Smooth muscle cell of the brain vasculature (primary cell): ENCODE data around the gene ADGRF5.

ENCODE experiments used
- DNase-seq: peaks from one replicate; pipeline ENCODE4 v3.0.0-alpha.2; 2012; ENCODE audit warnings: low read depth, low spot score

The ADGRF5 gene

GRCh38 chr6:46930331-46930730 is 8.6 kb upstream of the ADGRF5 start:
- DNase-seq = no peak

GRCh38 chr6:46927066-46927465 is 5.3 kb upstream of the ADGRF5 start:
- no peak for DNase-seq

DNA sequence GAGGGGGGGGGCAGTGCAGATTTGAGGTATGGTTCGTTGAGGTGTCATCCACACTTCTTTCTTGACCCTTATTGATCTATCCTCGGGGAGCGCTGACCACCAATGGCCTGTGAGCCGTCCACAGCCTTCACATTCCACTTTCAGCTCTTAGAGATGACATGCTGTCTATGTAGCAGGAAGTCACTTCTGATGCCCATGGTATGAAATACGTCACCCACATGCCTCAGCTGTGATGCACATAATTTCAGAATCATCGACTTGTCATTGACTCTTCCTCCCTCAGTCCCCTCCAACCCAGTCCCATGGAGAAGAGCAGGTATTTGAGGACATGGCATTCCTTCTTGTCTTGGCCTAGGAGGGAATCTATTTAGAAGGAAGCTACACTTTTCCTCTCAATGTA is 4.7 kb upstream of the ADGRF5 start:
- no peak for DNase-seq

GRCh38 chr6:46925563-46926253 is 4.0 kb upstream of the ADGRF5 start:
- no peak for DNase-seq

GRCh38 chr6:46923476-46923875 is 1.7 kb upstream of the ADGRF5 start:
- DNase-seq = no peak

GRCh38 chr6:46921059-46921458 is 679 bp downstream of the ADGRF5 start:
- no peak for DNase-seq

- DNase-seq = no peak
These were observed 2.9 kb downstream of the ADGRF5 start for GRCh38 chr6:46918806-46919205.

GRCh38 chr6:46917002-46917545 is 4.7 kb downstream of the ADGRF5 start:
- DNase-seq = no peak

DNA sequence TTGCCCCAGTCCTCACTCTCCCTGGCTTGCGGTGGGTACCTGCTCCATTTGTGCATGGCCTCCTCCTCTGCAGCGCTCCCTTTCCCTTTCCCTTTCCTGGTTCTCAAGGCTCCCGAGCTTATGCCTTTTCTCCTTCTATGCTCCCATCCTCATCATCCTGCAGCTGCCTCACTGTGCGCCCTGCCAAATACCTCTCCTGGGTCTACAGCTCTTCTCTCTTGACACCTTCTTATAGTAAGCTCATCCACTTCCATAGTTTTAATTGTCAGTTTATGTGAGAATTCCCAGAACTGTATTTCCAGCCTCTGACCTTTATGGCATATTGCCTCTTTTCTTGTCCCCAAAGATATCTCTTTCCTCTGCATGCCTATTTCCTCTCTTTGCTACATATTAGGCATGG is 5.9 kb downstream of the ADGRF5 start:
- no peak for DNase-seq

- no peak for DNase-seq
These were observed 6.4 kb downstream of the ADGRF5 start for GRCh38 chr6:46915380-46915779.

DNA sequence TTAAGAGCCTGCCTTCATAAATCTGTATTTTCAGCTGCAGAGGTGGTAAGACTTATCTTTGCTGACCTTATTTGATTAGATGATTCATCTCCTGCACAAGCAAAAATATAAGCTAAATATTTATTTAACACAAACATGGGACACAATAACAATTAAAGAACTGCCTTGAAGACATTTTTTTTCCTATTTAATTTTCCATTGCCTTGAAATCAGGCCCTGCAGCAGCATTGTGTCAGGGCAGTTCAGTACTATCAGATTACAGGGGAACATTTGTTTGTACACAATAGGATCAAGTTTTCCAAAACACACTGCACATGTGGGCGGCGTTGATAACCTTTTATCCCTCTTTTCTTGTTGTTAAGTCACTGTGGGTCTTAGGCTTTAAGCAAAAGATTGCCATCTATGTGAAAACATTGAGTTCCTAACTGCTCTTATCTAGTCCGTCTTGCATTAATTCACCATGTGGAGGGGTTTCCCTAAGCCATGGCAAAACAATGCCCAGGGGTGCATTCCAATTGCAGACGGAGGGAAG is 7.4 kb downstream of the ADGRF5 start:
- DNase-seq = no peak

GRCh38 chr6:46909371-46909770 is 12.4 kb downstream of the ADGRF5 start:
- DNase-seq = no peak

DNA sequence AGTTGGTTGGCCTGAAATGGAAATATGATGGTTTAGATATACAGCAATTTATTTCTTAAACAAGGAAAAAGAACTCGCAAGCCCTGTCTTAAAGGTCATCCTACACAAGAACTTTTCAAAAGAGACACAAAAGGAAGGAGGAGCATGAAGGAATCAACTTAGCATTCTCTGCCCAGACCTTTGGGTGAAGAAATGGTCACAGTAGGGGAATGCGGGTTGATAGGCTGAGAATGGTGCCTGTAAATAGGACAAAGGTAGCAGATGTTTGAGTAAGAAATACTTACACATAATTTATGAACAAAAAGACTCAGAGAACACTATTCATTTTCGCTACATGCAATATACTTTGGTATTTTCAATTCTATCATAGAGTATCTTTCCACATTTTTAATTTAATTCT is 15.0 kb downstream of the ADGRF5 start:
- DNase-seq = no peak

- DNase-seq = no peak
These were observed 17.6 kb downstream of the ADGRF5 start for GRCh38 chr6:46904117-46904516.

DNA sequence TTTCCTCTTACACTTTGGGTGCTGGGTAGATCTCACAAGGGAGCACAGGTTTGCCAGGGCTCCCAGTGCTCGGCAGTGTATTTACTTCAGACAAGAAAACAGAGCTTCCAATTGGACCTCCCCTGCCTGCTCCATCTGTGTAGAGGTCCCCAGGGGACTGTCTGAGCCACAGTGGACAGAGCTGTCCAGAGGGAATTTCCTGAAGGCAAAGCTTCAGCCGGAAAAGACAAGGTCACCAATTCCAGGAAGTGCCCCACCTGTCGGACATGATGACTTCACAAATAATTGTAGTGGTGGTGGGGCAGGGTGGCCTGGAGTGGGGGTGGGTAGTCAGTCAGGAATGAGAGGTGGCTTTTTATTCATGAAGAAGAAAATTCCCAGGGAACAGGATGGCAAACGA is 18.6 kb downstream of the ADGRF5 start:
- no peak for DNase-seq

DNA sequence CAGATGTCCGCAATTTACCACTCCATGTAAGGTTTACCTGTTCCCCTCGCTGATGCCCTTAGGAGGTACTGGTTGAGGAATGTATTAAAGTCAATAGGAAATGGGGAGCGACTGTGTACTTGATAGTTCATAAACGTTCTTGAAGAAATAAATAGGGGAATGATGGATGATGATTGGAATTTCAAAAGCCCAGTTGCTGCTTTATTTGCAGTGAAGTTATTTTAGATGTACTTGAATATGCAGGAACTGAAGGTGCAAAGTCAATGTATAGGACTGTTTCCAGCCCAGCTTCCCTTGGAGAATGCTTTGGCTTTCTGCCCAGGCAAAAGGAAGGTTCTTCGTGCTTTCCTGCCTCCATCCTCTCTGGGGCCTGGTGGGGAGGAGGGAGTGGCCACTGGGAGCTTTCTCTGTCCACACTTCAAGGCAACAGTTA is 19.8 kb downstream of the ADGRF5 start:
- DNase-seq = no peak

DNA sequence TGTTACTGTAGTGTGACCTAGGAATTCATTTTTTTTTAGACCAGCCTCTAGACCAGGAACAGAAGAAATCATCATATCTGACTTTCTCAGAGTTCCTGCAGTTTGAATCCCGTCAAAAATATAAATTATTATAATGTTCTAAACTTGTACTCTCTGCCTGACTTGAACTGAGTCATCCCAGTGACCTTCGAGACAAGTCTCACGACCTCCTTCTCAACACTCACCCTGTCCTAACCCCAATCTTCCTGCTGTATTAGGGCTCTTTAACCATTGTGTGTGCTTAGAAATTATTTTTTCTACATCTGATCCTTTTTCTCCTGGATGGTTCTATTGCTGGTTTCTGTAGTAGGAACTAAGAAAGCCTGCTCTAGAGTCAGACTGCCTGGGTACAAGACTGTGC is 21.5 kb downstream of the ADGRF5 start:
- no peak for DNase-seq

DNA sequence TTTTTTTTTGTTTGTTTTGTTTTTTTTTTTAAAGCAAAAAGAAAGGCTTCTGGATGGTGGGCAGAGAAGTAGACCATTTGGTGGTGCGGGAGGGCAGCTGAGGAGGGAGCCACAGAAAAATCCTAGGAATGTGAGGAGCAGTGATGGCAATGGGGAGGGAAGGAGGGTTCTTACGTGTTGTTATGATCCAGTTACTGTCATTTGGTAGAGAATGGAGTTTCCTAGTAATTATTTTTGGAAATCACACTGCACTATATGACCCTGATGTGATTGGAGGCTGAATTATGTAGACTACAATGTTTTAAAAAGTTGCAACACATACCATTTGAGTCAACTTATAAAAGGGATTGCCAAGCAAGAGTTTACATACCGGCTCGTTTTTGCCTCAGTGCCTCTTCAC is 22.1 kb downstream of the ADGRF5 start:
- DNase-seq = no peak

DNA sequence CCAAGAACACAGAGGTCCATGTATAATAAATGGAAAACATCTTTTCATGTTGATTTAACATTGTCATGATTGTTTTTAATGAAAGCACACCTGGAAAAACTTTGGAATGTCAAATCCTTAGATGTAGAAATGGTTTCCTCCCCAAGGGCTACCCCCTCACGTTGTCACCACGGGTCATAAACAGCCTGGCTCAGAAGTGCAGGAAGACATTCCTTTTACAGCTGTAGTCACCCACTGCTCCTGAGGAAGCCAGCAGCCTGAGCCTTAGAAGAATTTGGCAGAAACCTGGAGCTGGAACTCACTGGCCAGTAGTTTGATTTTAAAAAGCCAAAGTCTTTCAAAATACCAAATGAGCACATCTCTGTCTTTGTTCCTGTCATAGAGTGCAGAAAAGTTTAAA is 23.7 kb downstream of the ADGRF5 start:
- DNase-seq = no peak

GRCh38 chr6:46896871-46897270 is 24.9 kb downstream of the ADGRF5 start:
- no peak for DNase-seq

GRCh38 chr6:46895930-46896329 is 25.8 kb downstream of the ADGRF5 start:
- DNase-seq = no peak

- DNase-seq = no peak
These were observed 27.3 kb downstream of the ADGRF5 start for GRCh38 chr6:46894433-46894832.

- DNase-seq = no peak
These were observed 28.1 kb downstream of the ADGRF5 start for GRCh38 chr6:46893648-46894047.
